ENCODE data around the gene MBOAT2. TPM values are rescaled to one million over a fixed set of nuclear protein-coding genes. Genes with fewer than 3 reads are reported as not detected.

MBOAT2 gene
- total RNA-seq, 2 donors from 2014 or later = 3.5 to 7.7 TPM

- no peaks in the 10 kb centered on the region for H3K4me1 Mint-ChIP-seq (ENCODE audit: low read depth)
- no peaks in the 10 kb centered on the region for H3K36me3 Mint-ChIP-seq (ENCODE audit: insufficient read depth in 2 of 2)
- H3K9me3 Mint-ChIP-seq = no peaks in the 10 kb centered on the region
- no peaks in the 10 kb centered on the region for H3K27me3 Mint-ChIP-seq (ENCODE audit: low read depth)
- DNase-seq = no peak
- H3K4me3 Mint-ChIP-seq = no peak overlapping the region
- ATAC-seq (replicated peaks in 1 of 2) = no peak
- H3K27ac Mint-ChIP-seq = no peak overlapping the region
Observed at GRCh38 chr2:8819948-8820347, 183.5 kb downstream of the MBOAT2 start.

- Mint-ChIP-seq H3K27ac (no peak overlapping the region), H3K27me3 (ENCODE audit: low read depth) (no peaks in the 10 kb centered on the region), H3K4me3 (no peak overlapping the region), H3K4me1 (ENCODE audit: low read depth) (no peaks in the 10 kb centered on the region), H3K9me3 (no peaks in the 10 kb centered on the region), H3K36me3 (ENCODE audit: insufficient read depth in 2 of 2) (no peaks in the 10 kb centered on the region)
- ATAC-seq (replicated peaks in 1 of 2) (no peak), DNase-seq (no peak)
Observed at GRCh38 chr2:8819194-8819593, 184.3 kb downstream of the MBOAT2 start.

GRCh38 chr2:8817221-8817620 lies 186.3 kb downstream of the MBOAT2 start:
- ATAC-seq (replicated peaks in 1 of 2) = no peak
- H3K27me3 Mint-ChIP-seq (ENCODE audit: low read depth) = no peaks in the 10 kb centered on the region
- H3K27ac Mint-ChIP-seq = no peak overlapping the region
- no peaks in the 10 kb centered on the region for H3K9me3 Mint-ChIP-seq
- H3K4me3 Mint-ChIP-seq = no peak overlapping the region
- H3K4me1 Mint-ChIP-seq (ENCODE audit: low read depth) = no peaks in the 10 kb centered on the region
- no peaks in the 10 kb centered on the region for H3K36me3 Mint-ChIP-seq (ENCODE audit: insufficient read depth in 2 of 2)
- no peak for DNase-seq

- Mint-ChIP-seq H3K4me3 (no peak overlapping the region), H3K27me3 (ENCODE audit: low read depth) (no peaks in the 10 kb centered on the region), H3K27ac (no peak overlapping the region), H3K36me3 (ENCODE audit: insufficient read depth in 2 of 2) (peaks cover 6 to 24% of the 10 kb centered on the region in 2 donors), H3K4me1 (ENCODE audit: low read depth) (peaks cover 22% of the 10 kb centered on the region), H3K9me3 (no peaks in the 10 kb centered on the region)
- ATAC-seq (replicated peaks in 1 of 2) = no peak
- DNase-seq = no peak
Observed at GRCh38 chr2:8806885-8807704, 196.4 kb downstream of the MBOAT2 start.

GRCh38 chr2:8805278-8806210 lies 197.9 kb downstream of the MBOAT2 start:
- H3K4me3 Mint-ChIP-seq = no peak overlapping the region
- H3K27me3 Mint-ChIP-seq (ENCODE audit: low read depth) = no peaks in the 10 kb centered on the region
- H3K36me3 Mint-ChIP-seq (ENCODE audit: insufficient read depth in 2 of 2) = peaks cover 10 to 24% of the 10 kb centered on the region in 2 donors
- peaks cover 26% of the 10 kb centered on the region for H3K4me1 Mint-ChIP-seq (ENCODE audit: low read depth)
- H3K27ac Mint-ChIP-seq = no peak overlapping the region
- DNase-seq (no peak), ATAC-seq (replicated peaks in 1 of 2) (no peak)
- no peaks in the 10 kb centered on the region for H3K9me3 Mint-ChIP-seq

GRCh38 chr2:8803658-8804379 lies 199.7 kb downstream of the MBOAT2 start:
- DNase-seq = peak; percentile 73 to 79
- Mint-ChIP-seq H3K36me3 (ENCODE audit: insufficient read depth in 2 of 2) (peaks cover 10 to 21% of the 10 kb centered on the region in 2 donors), H3K27ac (peak overlapping the region; percentile 29), H3K4me3 (peak overlapping the region in 1 of 2 donors; percentile 6), H3K27me3 (ENCODE audit: low read depth) (no peaks in the 10 kb centered on the region), H3K9me3 (no peaks in the 10 kb centered on the region), H3K4me1 (ENCODE audit: low read depth) (peaks cover 32% of the 10 kb centered on the region)
- ATAC-seq (replicated peaks in 1 of 2) = peak; percentile 99

GRCh38 chr2:8802741-8803140 lies 200.7 kb downstream of the MBOAT2 start:
- Mint-ChIP-seq H3K4me3 (no peak overlapping the region), H3K27ac (no peak overlapping the region), H3K36me3 (ENCODE audit: insufficient read depth in 2 of 2) (peaks cover 10 to 21% of the 10 kb centered on the region in 2 donors), H3K27me3 (ENCODE audit: low read depth) (no peaks in the 10 kb centered on the region), H3K9me3 (no peaks in the 10 kb centered on the region), H3K4me1 (ENCODE audit: low read depth) (peaks cover 33% of the 10 kb centered on the region)
- ATAC-seq (replicated peaks in 1 of 2) (no peak), DNase-seq (no peak)

Other genes with a start within 250 kb of the MBOAT2 start
- 10 to 100 TPM; 31.4 to 39.6 TPM for gene KIDINS220, start 166.1 kb downstream of the MBOAT2 start, total RNA-seq
- gene ASAP2, start 203.1 kb upstream of the MBOAT2 start, total RNA-seq = under 1 TPM; 0.10 to 0.42 TPM

Measured in activated T-cell treated with anti-CD3 and anti-CD28 coated beads, Interleukin-2, amount 50 U/mL, for 72 hours (primary cell).